PC-3 (cell line): ENCODE results near the gene DNM2. TPM values are rescaled to one million over a fixed set of nuclear protein-coding genes. Genes with fewer than 3 reads are reported as not detected.

Experiments used
- ATAC-seq: fragments of 200-7000 bp; cut with Tn5 transposase; 2 replicates; pipeline ENCODE4 v1.9.1; 2020; ENCODE audit warnings: mild to moderate bottlenecking, moderate library complexity
- BruUV-seq: library from RNA; stranded (reverse); fragments of 400-500 nt; replicated peaks from 2 replicates; lab custom pipeline; 2021; lab: Mats Ljungman, UMichigan
- CTCF ChIA-PET: fragments of 300-600 bp; sonication (Branson Sonifier 250); formaldehyde crosslinking; loops from one replicate; lab custom pipeline; 2022; ENCODE audit warnings: antibody characterized with exemption; lab: Charles Lee
- POLR2A ChIA-PET: fragments of 300-600 bp; sonication (Branson Sonifier 250); formaldehyde crosslinking; loops from one replicate; lab custom pipeline; 2022; ENCODE audit warnings: antibody characterized with exemption; ENCODE audit not compliant: unreplicated experiment; lab: Charles Lee
- DNase-seq: peaks from one replicate; pipeline ENCODE4 v3.0.0-alpha.2; 2015
- H2AFZ ChIP-seq: fragments of 300-600 bp; sonication (generic); 2 replicates; pipeline ENCODE4 v1.6.0; 2016; ENCODE audit warnings: antibody characterized with exemption, low read length
- H3F3A ChIP-seq: fragments of 300-600 bp; sonication (generic); one replicate; pipeline ENCODE4 v1.6.0; 2017; ENCODE audit warnings: antibody characterized with exemption, low read length, control low read depth, mild to moderate bottlenecking; ENCODE audit not compliant: unreplicated experiment
- H3K27ac ChIP-seq: fragments of 300-600 bp; sonication (generic); 2 replicates; pipeline ENCODE4 v1.5.1; 2016; ENCODE audit warnings: mild to moderate bottlenecking, low read length
- H3K27me3 ChIP-seq: fragments of 300-600 bp; sonication (generic); 2 replicates; pipeline ENCODE4 v1.6.1; 2016; ENCODE audit warnings: low read length, mixed read lengths
- H3K36me3 ChIP-seq: fragments of 300-600 bp; sonication (generic); 2 replicates; pipeline ENCODE4 v1.6.1; 2016; ENCODE audit warnings: low read depth, mixed run types, low read length, mixed read lengths
- H3K4me1 ChIP-seq: fragments of 300-600 bp; sonication (generic); 2 replicates; pipeline ENCODE4 v1.5.1; 2016; ENCODE audit warnings: low read length; ENCODE audit not compliant: insufficient read depth
- H3K4me2 ChIP-seq: fragments of 300-600 bp; sonication (generic); 2 replicates; pipeline ENCODE4 v1.6.0; 2016; ENCODE audit warnings: low read length
- H3K4me3 ChIP-seq: fragments of 300-600 bp; sonication (generic); 2 replicates; pipeline ENCODE4 v1.5.1; 2016; ENCODE audit warnings: mild to moderate bottlenecking, low read length, mixed read lengths
- H3K79me2 ChIP-seq: fragments of 300-600 bp; sonication (generic); 2 replicates; pipeline ENCODE4 v1.6.1; 2017; ENCODE audit warnings: low read length, mixed read lengths
- H3K9ac ChIP-seq: fragments of 300-600 bp; sonication (generic); 2 replicates; pipeline ENCODE4 v1.6.0; 2016; ENCODE audit warnings: mild to moderate bottlenecking, low read length
- H3K9me2 ChIP-seq: fragments of 300-600 bp; sonication (generic); replicated peaks from 2 replicates; pipeline ENCODE4 v1.6.1; 2016; ENCODE audit warnings: mixed run types, low read length, mixed read lengths
- H3K9me3 ChIP-seq: fragments of 300-600 bp; sonication (generic); 2 replicates; pipeline ENCODE4 v1.6.1; 2016; ENCODE audit warnings: low read length, mixed read lengths
- H4K20me1 ChIP-seq: fragments of 300-600 bp; sonication (generic); 2 replicates; pipeline ENCODE4 v1.6.1; 2016; ENCODE audit warnings: low read length, mixed read lengths
- CTCF ChIP-seq: fragments of 300-600 bp; sonication (generic); conservative IDR thresholded peaks from 2 replicates; pipeline ENCODE4 v1.5.1; 2017; ENCODE audit warnings: antibody characterized with exemption, low read depth, mild to moderate bottlenecking, low read length
- EZH2 ChIP-seq: fragments of 300-600 bp; sonication (generic); IDR thresholded peaks from one replicate; pipeline ENCODE4 v1.6.1; 2017; ENCODE audit warnings: antibody characterized with exemption, mild to moderate bottlenecking, low read length; ENCODE audit not compliant: unreplicated experiment
- EZH2phosphoT487 ChIP-seq: fragments of 300-600 bp; sonication (generic); IDR thresholded peaks from 2 replicates; pipeline ENCODE4 v1.6.1; 2018; ENCODE audit warnings: mild to moderate bottlenecking, antibody characterized with exemption, low read length, borderline replicate concordance
- intact Hi-C: fragments of 100-400 bp; cut with micrococcal nuclease; formaldehyde crosslinking; loops from 2 replicates; pipeline ENCODE4 v1.9.0; 2023
- total RNA-seq: library from RNA; depleted of rRNA; stranded (reverse); fragments of >200 nt; gene quantifications from 2 replicates; pipeline ENCODE4 v1.2.3, GENCODE V29; 2014

The DNM2 gene
- total RNA-seq, 1 experiment from 2014 or later: 150 TPM

- Histone ChIP-seq H3K27me3 (no peaks in the 10 kb centered on the region), H3K4me1 (no peaks in the 10 kb centered on the region), H3K9me3 (no peaks in the 10 kb centered on the region), H2AFZ (no peak overlapping the region), H3K27ac (no peak overlapping the region), H3K9me2 (no peaks in the 10 kb centered on the region), H4K20me1 (no peaks in the 10 kb centered on the region), H3K4me2 (no peak overlapping the region), H3K79me2 (no peaks in the 10 kb centered on the region), H3K4me3 (no peak overlapping the region), H3K9ac (no peak overlapping the region), H3K36me3 (no peaks in the 10 kb centered on the region), H3F3A (no peaks in the 10 kb centered on the region)
- intact Hi-C loops: no loop called here
- TF ChIP-seq EZH2: no peak
- no TSS peak for BruUV-seq
- ATAC-seq (no peak), DNase-seq (no peak)
- CTCF ChIA-PET: interaction anchor here (1.2 kb wide), 1 partner anchor 12 kb away, joined by 7 read pairs; no protein-coding TSS in a partner anchor
- POLR2A ChIA-PET: interaction anchor here (0.6 kb wide), 1 partner anchor 19 kb away, joined by 10 read pairs; no protein-coding TSS in a partner anchor
Observed at GRCh38 chr19:10846500-10847202, 128.8 kb downstream of the DNM2 start.

GRCh38 chr19:10848230-10848856, 130.5 kb downstream of the DNM2 start, which contains the start of gene C19orf38:
C19orf38 (plus strand) TSS chr19:10848415; CDS start chr19:10848509, 94 bp downstream.
- Histone ChIP-seq H3K9me3 (no peaks in the 10 kb centered on the region), H3K9me2 (no peaks in the 10 kb centered on the region), H3K27me3 (no peaks in the 10 kb centered on the region), H3K4me2 (no peak within 1 kb of the TSS), H3K27ac (no peak within 1 kb of the TSS), H3F3A (no peaks in the 10 kb centered on the region), H3K4me1 (no peaks in the 10 kb centered on the region), H3K79me2 (no peaks in the 10 kb centered on the region), H4K20me1 (no peaks in the 10 kb centered on the region), H3K36me3 (no peaks in the 10 kb centered on the region), H2AFZ (no peak within 1 kb of the TSS), H3K4me3 (no peak within 1 kb of the TSS), H3K9ac (no peak within 1 kb of the TSS)
- ATAC-seq (no peak), DNase-seq (no peak)
- no TSS peak for BruUV-seq
- intact Hi-C loops: no loop called here
- ChIA-PET POLR2A (no interaction called here), CTCF (no interaction called here)
- TF ChIP-seq EZH2: no peak
- TF ChIP-seq CTCF: no peak

GRCh38 chr19:10850631-10851030, 132.8 kb downstream of the DNM2 start:
- H3K9ac ChIP-seq: no peak overlapping the region
- no peaks in the 10 kb centered on the region for H3K9me2 ChIP-seq
- no peaks in the 10 kb centered on the region for H3F3A ChIP-seq
- H3K4me2 ChIP-seq: no peak overlapping the region
- no peak for ATAC-seq
- no peak for DNase-seq
- no peak overlapping the region for H3K27ac ChIP-seq
- no peak overlapping the region for H2AFZ ChIP-seq
- intact Hi-C loops: no loop called here
- H4K20me1 ChIP-seq: no peaks in the 10 kb centered on the region
- H3K36me3 ChIP-seq: no peaks in the 10 kb centered on the region
- H3K27me3 ChIP-seq: no peaks in the 10 kb centered on the region
- TF ChIP-seq EZH2 (no peak), EZH2phosphoT487 (no peak)
- POLR2A ChIA-PET: interaction anchor here (0.5 kb wide), 1 partner anchor 284 kb away, joined by 3 read pairs; no protein-coding TSS in a partner anchor
- CTCF ChIA-PET: no interaction called here
- BruUV-seq: no TSS peak
- no peaks in the 10 kb centered on the region for H3K4me1 ChIP-seq
- no peaks in the 10 kb centered on the region for H3K79me2 ChIP-seq
- no peak overlapping the region for H3K4me3 ChIP-seq
- H3K9me3 ChIP-seq: no peaks in the 10 kb centered on the region
